ENCODE results near the gene FXYD5.

FXYD5 gene, protein sequence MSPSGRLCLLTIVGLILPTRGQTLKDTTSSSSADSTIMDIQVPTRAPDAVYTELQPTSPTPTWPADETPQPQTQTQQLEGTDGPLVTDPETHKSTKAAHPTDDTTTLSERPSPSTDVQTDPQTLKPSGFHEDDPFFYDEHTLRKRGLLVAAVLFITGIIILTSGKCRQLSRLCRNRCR

DNA sequence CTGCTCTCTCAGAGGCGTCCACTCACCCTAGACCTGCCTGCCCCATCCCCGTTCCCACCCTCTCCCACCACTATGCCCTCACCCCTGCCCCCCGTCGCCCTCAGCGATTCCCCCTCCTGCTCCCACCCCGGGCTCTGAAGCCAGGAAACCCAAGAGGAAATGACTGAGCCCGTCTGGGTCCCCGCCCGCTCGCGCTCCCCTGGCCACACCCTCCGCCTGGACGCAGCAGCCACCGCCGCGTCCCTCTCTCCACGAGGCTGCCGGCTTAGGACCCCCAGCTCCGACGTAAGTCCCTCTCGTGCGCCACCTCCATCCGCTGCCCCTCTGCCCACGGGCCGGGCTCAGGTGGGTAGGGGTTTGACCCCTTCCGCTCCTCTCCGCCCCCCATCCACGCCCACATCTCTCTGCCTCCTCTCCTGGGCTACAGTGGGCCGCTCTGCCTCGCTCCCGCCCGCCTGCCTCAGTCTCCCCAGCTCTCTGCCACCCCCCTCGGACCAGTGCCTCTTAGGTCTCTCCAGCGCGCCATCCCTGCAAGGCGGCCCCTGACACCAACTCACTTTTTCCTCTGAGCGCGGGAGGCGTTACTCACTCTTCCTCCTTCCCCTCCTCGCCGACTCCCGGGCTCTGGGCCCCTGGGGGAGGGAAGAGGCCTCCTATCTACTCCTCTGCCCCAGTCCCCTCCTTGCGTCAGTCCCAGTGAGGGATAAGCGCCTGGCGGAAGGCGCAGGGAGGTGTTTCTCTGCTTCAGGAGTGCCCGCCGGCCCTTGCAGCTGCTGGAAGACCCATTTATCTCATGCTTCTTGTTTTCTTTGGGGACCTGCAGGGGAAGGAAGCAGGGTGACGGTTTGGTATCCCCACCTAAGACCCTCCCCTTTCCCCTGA lies at the start of gene FXYD5:
Gene FXYD5 (plus strand): TSS at position 211 of the 882 bp plus-strand sequence. CDS start 816 bp downstream, outside the sequence.
- DNase-seq (ENCODE audit: low read depth): peak; percentile 61

DNA sequence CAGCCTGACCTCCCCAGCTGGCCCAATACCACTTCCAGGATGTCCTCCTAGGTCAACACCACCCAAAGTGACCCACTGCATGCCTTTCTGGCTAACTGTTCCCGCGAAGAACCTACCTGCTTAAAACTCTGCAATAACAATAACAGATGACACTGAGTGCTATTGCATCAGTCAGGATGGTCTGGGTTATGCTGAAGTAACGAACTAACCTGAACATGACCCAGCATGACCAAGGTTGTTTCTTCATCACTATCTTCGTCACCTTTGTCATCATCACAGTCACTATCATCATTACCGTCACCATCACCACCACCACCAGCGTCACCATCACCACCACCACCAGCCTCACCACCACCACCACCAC lies 49.5 kb upstream of the FXYD5 start:
- DNase-seq (ENCODE audit: low read depth): no peak

DNA sequence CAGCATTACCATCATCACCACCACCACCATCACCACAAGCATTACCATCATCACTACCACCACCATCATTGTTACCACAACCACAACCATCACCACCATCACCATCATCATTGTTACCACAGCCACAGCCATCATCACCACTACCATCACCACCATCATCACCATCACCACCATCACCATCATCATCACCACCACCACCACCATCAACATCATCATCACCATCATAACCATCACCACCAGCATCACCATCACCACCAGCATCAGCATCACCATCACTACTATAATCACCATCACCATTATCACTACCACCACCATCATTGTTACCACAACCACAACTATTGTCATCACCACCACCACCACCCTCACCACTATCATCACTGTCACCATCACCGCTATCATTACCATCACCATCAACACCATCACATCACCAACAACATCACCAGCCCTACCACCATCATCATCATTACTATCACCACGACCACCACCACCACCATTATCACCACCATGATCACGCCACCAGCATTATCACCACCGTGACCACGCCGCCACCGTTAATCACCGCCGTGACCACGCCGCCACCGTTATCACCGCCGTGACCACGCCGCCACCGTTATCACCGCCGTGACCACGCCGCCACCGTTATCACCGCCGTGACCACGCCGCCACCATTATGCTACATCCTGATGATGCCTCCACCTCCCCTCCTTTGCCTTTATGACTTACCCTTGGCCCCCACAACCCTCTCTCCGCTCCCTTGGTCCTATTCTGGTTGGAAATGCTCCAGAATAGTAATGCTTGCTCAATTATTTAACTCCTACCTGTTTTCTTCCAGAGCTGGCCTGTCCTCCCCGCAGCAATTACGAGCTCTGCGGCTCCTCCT lies 48.9 kb upstream of the FXYD5 start:
- no peak for DNase-seq (ENCODE audit: low read depth)

DNA sequence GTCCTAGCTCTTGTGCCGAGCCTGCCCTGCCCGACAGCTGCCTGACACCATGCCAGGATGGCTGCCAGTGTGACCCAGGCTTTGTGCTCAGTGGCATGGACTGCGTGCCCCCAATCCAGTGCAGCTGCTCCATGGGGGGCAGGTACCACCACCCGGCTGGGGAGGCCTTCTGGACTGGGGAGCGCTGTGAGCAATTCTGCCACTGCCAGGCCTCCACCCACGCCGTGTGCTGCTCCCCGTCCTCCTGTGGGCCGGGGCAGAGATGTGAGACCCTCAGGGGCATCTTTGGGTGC lies 48.3 kb upstream of the FXYD5 start:
- no peak for DNase-seq (ENCODE audit: low read depth)

DNA sequence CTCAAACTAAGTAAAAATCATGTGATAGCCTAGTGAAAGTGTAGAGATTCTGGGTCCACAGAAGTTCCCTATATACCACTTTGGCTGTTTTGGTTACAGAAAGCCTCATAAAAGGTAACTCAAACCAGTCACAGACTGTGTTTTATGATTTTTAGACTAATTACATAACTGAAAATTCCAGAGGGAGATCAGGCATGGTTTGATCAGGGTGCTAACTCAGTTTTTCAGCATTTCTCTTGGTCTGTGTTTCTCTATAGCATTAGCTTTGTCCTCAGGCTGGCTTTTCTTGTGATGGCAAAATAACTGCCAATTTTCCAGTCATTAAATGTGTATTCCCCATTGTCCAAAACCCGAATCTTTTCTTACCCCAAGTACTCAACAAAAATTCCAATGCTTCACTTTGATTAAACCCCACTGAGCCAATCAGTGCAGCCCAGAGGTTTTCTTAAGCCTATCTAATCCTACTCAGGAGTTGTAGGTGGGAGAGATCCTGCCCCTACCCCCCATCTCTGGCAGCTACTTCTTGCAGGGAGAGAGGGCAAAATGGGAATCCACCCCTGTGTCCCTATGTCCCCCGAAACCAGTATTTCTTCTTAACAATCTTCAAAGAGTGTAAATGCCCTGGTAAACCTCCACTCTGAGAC lies 47.5 kb upstream of the FXYD5 start:
- DNase-seq (ENCODE audit: low read depth): no peak

DNA sequence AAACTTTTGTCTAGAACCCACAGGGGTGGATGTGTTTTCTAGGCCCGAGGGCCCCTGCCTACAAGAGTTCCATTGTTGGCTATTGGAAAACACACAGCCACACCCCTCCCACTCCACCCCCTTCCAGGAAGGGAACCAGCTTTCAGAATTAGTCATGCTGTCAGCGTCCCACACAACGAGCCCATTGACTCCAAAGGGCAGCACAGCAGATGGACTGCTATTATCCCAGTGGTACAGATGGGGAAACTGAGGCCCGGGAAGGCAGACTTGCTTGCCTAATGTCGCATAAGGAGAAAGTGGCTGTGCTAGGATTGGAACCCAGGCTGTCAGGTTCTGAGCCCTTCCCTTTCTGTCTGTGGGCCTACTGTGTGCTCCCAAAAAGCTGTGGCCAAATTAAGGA lies 47.0 kb upstream of the FXYD5 start:
- DNase-seq (ENCODE audit: low read depth): no peak

DNA sequence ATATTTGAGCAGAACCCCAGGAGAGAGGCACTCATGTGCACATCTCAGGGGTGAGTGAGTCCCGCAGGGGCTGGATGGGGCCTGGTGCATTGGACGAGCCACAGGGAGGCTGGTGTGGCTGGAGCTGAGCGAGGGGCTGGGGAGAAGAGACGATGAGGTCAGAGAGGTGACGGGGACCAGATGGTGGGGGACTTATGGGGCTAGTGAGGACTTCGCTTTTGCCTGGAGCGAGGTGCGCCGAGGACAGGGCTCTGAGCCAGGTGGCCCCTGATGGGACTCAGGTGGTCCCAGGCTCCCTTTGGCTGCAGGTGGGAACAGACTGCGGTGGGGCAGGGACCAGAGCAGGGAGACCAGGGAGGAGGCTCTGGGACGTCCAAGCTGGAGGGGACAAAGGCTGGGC lies 45.8 kb upstream of the FXYD5 start:
- no peak for DNase-seq (ENCODE audit: low read depth)

DNA sequence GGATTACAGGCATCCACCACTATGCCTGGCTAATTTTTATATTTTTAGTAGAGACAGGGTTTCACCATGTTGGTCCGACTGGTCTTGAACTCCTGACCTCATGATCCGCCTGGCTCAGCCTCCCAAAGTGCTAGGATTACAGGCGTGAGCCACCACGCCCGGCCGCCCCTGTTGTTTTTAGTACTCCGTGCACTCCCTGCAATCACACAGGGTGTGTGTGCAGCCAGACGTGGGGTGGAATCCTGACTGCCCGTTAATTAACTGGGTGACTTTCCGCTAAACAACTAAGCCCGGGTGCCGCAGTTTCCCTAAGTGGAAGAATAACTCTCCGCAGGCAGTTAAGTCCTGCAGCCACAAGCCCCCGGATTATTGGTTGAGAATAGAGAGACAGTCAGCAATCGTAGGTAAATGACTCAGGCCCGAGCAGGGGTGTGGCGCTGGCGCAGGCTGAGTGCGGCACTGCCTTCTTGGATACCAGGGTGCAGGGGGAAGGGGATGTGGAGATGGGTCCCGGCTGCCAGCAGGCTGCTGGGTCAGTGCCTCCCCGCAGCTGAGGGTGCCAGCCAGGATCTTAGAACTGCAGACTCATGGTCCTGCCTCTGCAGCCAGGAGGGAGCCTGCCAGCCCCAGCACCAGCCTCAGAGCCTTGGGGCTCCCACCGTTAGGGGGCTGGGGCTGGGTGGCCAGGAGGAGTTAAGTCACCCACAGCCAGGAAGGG lies 45.0 kb upstream of the FXYD5 start:
- DNase-seq (ENCODE audit: low read depth): no peak

DNA sequence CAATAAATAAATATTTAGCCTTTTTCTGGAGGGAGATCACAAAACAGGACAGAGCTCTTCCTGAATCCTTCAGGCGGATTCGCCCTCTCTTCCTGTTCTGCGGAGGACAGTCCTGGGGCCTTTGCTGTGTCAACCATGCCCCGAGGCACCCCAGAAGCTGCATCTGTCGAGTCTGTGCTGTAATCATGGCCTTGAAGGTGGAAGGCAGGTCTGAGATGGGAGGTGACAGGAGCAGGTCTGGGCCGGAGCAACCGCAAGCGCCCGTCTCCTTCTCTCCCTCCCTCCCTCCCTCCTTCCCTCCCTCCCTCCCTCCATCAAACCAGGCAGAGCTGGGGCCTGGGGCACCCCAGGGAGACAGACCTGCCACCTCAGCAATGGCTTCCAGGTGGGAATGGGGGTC lies 43.6 kb upstream of the FXYD5 start:
- DNase-seq (ENCODE audit: low read depth): no peak

DNA sequence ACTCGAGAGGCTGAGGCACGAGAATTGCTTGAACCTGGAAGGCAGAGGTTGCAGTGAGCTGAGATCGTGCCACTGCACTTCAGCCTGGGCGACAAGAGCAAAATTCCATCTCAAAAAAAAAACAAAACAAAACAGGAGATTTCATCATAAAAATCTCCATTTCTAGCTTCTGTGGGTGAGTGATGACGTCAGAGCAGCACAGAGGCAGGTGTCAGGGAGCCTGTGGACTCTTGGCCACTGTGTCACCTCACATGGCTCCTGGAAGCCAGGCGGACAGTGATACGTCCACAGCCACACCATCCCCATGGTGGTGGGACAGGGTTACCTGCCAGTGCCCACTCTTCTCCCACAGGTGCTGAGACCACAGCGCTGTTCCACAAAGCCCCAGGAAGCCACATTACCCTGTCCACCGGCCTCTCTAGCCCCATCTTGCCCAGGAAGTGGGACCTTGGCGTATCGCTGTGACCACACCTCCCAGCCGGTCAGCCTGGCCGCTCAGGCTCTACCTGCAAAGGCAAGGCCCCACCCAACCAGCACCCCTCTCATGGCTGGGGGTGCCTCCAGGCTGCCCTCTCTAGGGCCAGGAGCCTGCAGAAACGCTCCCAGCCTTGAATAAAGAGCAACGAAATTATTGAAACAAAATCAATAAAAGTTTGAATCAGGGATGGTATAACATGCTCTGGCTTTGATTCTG lies 41.4 kb upstream of the FXYD5 start:
- DNase-seq (ENCODE audit: low read depth): no peak

DNA sequence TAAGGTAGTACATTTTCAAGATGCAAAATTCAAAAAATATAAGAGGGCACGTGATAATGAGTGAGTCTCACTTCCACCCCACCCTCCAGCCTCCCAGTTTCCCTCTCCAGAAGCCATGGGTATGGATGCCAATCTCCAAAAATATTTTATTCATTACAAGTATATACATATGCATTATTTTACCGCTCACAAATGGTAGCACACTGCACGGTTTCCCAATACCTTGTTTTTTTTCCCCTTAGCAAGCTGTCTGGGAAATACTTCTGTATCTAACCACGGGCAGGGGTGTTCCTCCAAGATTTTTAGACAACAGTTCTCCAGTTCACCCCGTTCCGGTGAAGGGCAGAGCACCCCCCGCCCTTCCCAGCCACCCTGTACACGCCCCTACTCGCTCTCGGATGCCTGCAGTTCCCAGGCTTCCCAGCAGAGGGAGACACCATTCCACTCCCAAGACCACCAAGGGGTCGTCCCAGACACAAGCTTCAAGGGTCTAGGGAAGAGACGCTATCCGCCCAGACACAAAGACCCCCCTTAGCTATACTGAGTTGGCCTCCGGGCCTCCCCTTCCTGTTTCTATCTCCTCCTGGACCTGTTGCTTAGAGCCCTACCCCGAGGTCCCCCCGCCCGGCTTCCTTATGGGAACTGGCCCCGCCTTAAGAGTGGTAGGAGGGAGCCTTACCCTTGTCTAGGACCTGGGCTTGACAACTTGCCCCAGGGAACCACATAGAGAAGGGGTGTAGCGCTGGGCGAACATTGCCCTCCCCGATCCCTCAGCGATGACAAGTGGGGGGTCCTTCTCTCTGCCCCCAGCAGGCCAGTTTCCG lies 40.0 kb upstream of the FXYD5 start:
- DNase-seq (ENCODE audit: low read depth): no peak

DNA sequence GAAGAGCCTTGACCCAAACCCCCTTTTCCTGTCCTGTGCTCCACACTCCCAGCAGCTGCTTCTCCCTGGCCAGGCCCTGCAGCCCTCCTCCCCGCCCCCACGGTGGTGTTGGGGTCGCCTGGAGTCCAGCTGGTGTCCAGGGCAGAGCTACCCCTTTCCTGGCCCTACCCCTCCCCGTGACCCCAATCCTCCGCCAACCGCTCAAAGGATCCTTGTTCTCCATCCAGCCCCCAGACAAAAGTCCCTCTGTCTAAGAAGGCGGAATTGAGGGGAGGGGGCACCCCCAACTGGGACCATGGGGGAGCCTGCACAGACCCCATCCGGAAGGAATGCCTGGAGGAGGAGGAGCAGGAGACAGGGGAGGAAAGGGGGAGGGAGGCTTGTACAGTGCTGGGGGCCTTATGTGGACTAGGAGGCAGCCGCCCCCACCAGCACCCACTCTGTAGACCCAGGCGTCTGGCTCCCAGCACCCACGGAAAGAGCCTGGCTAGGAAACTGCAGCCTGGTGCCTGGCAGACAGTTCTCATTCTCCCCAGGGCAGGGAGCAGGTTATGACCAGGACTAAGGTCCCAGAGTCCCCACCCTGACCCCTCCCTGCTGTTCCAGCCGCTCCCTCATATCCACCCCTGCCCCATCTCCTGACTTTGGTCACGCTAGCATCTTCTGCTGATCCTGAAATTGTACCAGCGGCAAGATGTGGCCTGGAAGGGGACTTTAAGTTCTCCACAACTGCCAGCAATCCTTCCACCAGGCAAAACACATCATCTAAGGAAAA lies 39.2 kb upstream of the FXYD5 start, which contains the start of gene FXYD3:
Gene FXYD3 (plus strand): TSS at position 647 of the 775 bp plus-strand sequence. CDS start 3,554 bp downstream, outside the sequence.
- DNase-seq (ENCODE audit: low read depth): no peak

DNA sequence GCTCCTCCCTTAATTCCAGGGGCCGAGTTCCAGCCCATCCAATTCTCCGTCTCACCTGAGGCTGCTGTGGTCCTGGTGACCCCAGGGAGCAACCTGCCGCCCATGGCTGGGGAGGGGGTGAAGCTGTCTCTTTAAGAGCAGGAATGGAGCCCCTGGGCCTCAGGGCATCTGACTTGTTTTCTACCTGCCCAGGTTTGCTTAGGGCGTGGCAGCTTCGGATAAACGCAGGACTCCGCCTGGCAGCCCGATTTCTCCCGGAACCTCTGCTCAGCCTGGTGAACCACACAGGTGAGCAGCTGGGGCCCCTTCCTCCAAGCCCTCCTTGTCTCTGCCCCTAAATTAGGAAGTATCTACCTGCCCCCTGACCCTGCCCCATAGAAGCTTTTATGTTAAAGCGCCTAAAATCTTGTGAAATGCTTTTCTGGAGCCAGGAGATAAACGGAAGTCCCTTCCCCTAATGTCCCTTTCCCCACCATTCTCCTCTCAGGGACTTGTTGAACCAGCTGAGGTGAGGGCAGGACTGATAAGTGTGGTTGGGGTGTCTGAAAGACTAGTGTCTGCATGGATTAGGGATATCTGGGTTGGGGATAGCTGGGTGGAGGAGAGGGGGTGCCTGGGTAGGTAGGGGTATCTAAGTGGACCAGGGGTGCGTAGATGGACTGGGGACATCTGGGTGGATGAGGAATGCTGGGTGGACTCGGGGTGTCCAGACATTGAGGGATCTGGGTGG lies 38.3 kb upstream of the FXYD5 start:
- no peak for DNase-seq (ENCODE audit: low read depth)

DNA sequence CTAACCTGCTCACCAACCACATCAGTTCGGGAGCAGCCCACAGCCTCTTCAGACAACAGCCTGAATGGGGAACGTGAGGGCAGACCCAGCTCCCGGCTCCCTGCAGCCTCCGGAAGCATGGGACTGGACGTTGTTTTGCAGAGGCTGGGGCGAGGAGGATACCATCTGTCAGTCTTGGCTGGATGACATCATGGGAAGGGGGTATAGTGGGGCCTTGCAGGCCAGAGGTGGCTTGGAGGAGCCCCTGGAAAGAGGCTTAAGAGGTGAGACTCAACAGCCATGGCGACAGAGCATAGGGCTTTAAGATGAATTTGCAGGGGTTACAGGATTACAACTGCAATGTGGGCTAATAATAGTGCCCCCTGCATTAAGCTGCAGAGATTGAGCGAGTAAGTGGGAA lies 37.4 kb upstream of the FXYD5 start:
- no peak for DNase-seq (ENCODE audit: low read depth)

DNA sequence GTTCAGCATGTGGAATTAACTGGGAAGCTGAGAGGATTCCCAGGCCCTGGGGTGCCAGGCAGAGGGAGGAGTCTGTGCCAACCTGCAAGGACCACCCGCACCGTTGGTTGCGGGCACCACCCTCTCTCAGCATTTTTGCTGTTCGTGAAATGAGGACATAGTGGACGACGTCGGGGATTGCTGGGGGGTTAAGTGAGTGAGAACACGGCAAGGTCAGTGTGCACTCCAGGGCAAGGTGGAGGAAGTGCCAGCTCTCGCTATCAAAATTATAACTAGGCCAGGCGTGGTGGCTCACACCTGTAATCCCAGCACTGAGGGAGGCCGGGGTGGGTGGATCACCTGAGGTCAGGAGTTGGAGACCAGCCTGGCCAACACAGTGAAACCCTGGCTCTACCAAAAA lies 36.7 kb upstream of the FXYD5 start:
- DNase-seq (ENCODE audit: low read depth): no peak

DNA sequence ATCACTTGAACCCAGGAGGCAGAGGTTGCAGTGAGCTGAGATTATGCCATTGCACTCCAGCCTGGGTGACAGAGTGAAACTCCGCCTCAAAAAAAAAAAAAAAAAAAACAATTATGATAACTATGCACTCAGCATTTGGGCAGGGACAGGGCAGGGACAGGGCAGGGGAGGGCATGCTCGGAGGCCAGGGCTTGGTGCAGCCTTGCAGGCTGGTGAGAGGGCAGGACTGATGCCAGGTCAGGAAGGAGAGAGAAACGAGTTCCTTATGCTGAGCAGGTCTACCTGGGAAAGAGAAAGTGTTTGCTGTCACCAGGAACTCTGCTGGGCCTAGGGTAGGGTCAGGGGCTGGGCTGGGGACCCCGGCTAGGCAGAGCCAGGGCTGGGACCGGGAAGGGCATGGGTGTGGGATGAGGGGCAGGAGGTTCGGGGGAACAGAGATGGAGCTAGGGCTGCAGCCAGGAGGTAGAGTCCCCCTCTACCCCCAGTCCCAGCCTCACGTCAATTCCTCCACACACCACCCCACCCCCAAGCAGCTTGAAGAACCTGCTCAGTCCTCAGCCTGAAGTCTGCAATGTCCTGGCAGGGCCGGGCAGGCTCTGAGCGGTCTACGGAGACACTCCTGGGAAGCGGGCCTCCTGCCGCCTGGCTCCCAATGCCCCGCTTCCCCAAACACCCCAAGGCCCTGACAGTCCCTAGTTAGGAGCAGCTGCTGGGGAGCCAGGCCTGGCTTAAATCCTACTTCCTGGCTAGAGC lies 36.1 kb upstream of the FXYD5 start:
- no peak for DNase-seq (ENCODE audit: low read depth)

DNA sequence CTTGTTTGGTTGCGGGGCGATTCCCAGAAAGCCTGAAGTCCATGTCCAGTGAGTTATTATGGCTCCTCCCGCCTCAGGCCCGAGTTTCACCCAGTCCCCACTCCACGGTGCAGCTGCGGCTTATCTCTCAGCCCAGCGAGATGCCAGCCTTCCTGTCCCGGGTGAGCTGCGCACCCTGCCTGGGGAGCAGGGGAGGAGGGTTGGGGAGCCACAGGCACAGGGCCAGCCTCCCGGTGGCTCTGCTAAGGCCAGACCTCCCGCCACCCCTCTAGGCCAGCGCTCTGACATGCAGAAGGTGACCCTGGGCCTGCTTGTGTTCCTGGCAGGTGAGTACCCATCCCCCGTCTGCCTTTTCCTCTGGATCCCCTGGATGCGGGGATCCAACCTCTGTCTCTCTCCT lies 35.4 kb upstream of the FXYD5 start:
- no peak for DNase-seq (ENCODE audit: low read depth)

DNA sequence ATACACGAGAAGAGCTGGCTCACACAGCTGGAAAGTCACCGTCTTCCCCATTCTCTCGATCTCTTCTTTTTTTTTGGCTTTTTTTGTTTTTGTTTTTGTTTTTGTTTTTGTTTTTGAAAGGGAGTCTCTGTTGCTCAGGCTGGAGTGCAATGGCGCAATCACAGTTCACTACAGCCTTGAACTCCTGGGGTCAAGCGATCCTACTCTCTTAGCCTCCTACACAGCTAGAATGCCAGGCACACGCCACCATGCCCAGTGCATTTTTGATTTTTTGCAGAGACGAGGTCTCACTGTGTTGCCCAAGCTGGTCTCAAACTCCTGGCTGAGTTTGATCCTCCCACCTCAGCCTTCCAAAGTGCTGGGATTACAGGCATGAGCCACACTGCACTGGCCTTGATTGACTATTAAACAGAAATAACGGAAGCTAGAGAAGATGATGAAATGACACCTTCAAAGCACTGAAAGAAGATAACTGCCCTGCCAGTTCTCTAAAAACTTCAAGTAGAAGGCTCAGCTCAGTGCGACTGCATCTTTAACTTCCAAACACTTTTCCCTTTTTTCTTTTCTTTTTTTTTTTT lies 34.9 kb upstream of the FXYD5 start:
- DNase-seq (ENCODE audit: low read depth): no peak
